GM23338 (cell line): ENCODE results near the gene LAPTM5.

Experiments used
- POLR2AphosphoS5 ChIP-seq: IDR thresholded peaks from 2 replicates; pipeline ENCODE4 v1.6.1; 2016; ENCODE audit warnings: antibody characterized with exemption, low read depth
- TF ChIP-seq, protein P1 (sequence below), 2 experiments: fragments of 200-600 bp in 1 of 2; sonication (generic) in 1 of 2; conservative IDR thresholded peaks; 2 replicates each; pipeline versions ENCODE4 v1.5.1 to v1.6.1; 2016 to 2017; ENCODE audit warnings: antibody characterized with exemption in 2 of 2, low read depth in 2 of 2, mild to moderate bottlenecking in 2 of 2, moderate library complexity in 1 of 2
- TF ChIP-seq, protein P2 (sequence below): IDR thresholded peaks from one replicate; pipeline ENCODE4 v1.6.1; 2018; ENCODE audit warnings: antibody characterized with exemption; ENCODE audit not compliant: unreplicated experiment

DNA sequence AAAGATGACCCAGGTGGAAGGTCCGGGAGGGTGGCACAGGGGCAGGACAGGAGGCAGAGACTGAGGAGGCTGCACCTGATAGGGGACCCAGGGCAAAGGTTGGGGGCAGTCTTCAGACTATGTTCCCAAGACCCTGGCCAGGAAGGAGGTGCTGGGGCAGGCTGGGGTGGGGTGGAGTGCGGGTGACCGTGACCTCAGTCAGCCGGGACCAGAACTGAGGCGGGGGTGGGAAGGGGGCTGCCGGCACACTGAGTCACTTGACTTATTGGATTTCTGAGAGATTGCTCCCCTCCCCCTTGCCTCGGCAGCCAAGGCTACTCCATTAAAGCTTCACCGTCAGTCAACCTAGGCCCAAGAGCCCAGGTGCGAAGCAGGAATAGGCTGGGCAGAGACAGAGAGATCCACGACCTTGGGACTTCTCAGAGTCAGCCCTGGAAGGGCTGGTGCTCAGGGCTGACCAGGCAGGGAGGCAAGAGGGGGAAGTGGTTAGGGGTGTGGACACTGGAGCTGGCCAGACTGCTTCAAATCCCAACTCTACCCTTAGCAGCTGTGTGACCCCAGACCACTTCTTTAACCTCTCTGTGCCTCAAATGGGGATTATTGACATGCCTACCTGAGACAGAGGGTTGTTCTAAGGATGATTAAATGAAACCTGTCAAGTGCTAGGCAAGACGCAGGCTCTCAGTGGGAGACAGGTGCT lies 47.9 kb upstream of the LAPTM5 start:
- no peak for TF ChIP-seq POLR2AphosphoS5
- TF ChIP-seq, protein P1, sequence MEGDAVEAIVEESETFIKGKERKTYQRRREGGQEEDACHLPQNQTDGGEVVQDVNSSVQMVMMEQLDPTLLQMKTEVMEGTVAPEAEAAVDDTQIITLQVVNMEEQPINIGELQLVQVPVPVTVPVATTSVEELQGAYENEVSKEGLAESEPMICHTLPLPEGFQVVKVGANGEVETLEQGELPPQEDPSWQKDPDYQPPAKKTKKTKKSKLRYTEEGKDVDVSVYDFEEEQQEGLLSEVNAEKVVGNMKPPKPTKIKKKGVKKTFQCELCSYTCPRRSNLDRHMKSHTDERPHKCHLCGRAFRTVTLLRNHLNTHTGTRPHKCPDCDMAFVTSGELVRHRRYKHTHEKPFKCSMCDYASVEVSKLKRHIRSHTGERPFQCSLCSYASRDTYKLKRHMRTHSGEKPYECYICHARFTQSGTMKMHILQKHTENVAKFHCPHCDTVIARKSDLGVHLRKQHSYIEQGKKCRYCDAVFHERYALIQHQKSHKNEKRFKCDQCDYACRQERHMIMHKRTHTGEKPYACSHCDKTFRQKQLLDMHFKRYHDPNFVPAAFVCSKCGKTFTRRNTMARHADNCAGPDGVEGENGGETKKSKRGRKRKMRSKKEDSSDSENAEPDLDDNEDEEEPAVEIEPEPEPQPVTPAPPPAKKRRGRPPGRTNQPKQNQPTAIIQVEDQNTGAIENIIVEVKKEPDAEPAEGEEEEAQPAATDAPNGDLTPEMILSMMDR (conservative IDR thresholded peaks at IDR 0.05; ENCODE audit: low read depth in 2 of 2), result no peak
- TF ChIP-seq, protein P2, sequence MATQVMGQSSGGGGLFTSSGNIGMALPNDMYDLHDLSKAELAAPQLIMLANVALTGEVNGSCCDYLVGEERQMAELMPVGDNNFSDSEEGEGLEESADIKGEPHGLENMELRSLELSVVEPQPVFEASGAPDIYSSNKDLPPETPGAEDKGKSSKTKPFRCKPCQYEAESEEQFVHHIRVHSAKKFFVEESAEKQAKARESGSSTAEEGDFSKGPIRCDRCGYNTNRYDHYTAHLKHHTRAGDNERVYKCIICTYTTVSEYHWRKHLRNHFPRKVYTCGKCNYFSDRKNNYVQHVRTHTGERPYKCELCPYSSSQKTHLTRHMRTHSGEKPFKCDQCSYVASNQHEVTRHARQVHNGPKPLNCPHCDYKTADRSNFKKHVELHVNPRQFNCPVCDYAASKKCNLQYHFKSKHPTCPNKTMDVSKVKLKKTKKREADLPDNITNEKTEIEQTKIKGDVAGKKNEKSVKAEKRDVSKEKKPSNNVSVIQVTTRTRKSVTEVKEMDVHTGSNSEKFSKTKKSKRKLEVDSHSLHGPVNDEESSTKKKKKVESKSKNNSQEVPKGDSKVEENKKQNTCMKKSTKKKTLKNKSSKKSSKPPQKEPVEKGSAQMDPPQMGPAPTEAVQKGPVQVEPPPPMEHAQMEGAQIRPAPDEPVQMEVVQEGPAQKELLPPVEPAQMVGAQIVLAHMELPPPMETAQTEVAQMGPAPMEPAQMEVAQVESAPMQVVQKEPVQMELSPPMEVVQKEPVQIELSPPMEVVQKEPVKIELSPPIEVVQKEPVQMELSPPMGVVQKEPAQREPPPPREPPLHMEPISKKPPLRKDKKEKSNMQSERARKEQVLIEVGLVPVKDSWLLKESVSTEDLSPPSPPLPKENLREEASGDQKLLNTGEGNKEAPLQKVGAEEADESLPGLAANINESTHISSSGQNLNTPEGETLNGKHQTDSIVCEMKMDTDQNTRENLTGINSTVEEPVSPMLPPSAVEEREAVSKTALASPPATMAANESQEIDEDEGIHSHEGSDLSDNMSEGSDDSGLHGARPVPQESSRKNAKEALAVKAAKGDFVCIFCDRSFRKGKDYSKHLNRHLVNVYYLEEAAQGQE, result no peak
